HepG2 (cell line): ENCODE results near the gene RHBDD2. TPM values are rescaled to one million over a fixed set of nuclear protein-coding genes. Genes with fewer than 3 reads are reported as not detected.
A peak's percentile ranks its signal among the peaks of the same experiment; 100 is the strongest.

Experiments
- ARHGAP35 ChIP-seq: sonication (generic); formaldehyde crosslinking; IDR thresholded peaks from 2 replicates; pipeline ENCODE4 v1.9.0; 2022; ENCODE audit warnings: mild to moderate bottlenecking, inconsistent platforms, moderate library complexity, missing genetic modification reagents, borderline replicate concordance
- ATF7-NPFF ChIP-seq: sonication (generic); formaldehyde crosslinking; IDR thresholded peaks from 2 replicates; pipeline ENCODE4 v1.8.1; 2023; ENCODE audit warnings: mild to moderate bottlenecking, low read depth, missing genetic modification reagents, moderate library complexity
- CCAR2 ChIP-seq: fragments of 200-400 bp; formaldehyde crosslinking; optimal IDR thresholded peaks from 2 replicates; pipeline ENCODE3; 2018; ENCODE audit warnings: low read depth, mild to moderate bottlenecking, low read length, moderate library complexity
- MAF1 ChIP-seq: sonication (generic); formaldehyde crosslinking; IDR thresholded peaks from 2 replicates; pipeline ENCODE4 v1.5.0; 2020; ENCODE audit warnings: missing genetic modification reagents, borderline replicate concordance
- NONO ChIP-seq, 2 experiments: fragments of 450-650 bp in 1 of 2; sonication (generic) in 1 of 2; formaldehyde crosslinking in 1 of 2; IDR thresholded peaks in 1 of 2; conservative IDR thresholded peaks in 1 of 2; 2 replicates each; pipeline versions ENCODE4 v1.6.1 to v1.8.0; 2017 to 2022; ENCODE audit warnings: mild to moderate bottlenecking in 1 of 2, missing genetic modification reagents in 1 of 2, moderate library complexity in 1 of 2
- POGZ ChIP-seq: sonication (generic); formaldehyde crosslinking; IDR thresholded peaks from 2 replicates; pipeline ENCODE4 v1.4.0; 2020; ENCODE audit warnings: mild to moderate bottlenecking, missing genetic modification reagents
- SNAPC4 ChIP-seq: sonication (generic); formaldehyde crosslinking; IDR thresholded peaks from 2 replicates; pipeline ENCODE4 v1.4.0; 2020; ENCODE audit warnings: mild to moderate bottlenecking, missing genetic modification reagents
- USF2 ChIP-seq, 2 experiments: sonication (generic) in 1 of 2; formaldehyde crosslinking in 1 of 2; IDR thresholded peaks; 2 replicates each; pipeline versions ENCODE4 v1.5.1 to v1.6.1; 2011 to 2020; ENCODE audit warnings: borderline replicate concordance in 1 of 2, low read depth in 1 of 2, low read length in 1 of 2, mild to moderate bottlenecking in 1 of 2, missing genetic modification reagents in 1 of 2, moderate library complexity in 1 of 2
- ZFP36 ChIP-seq: fragments of 150-350 bp; IDR thresholded peaks from 2 replicates; pipeline ENCODE4 v1.6.1; 2018; ENCODE audit warnings: borderline replicate concordance, low read length, low read depth; ENCODE audit not compliant: partially characterized antibody
- ZFYVE20 ChIP-seq: sonication (generic); formaldehyde crosslinking; IDR thresholded peaks from 2 replicates; pipeline ENCODE4 v1.8.0; 2023; ENCODE audit warnings: low read depth, mild to moderate bottlenecking, moderate library complexity, missing genetic modification reagents, borderline replicate concordance
- ZNF33A ChIP-seq: sonication (generic); formaldehyde crosslinking; IDR thresholded peaks from 2 replicates; pipeline ENCODE4 v1.5.1; 2020; ENCODE audit warnings: missing genetic modification reagents, mild to moderate bottlenecking, moderate library complexity, borderline replicate concordance
- ZNF746 ChIP-seq: sonication (generic); formaldehyde crosslinking; IDR thresholded peaks from 2 replicates; pipeline ENCODE4 v1.8.0; 2022; ENCODE audit warnings: mild to moderate bottlenecking, missing genetic modification reagents
- ZNF775 ChIP-seq: sonication (generic); formaldehyde crosslinking; IDR thresholded peaks from 2 replicates; pipeline ENCODE4 v1.4.0; 2020; ENCODE audit warnings: missing genetic modification reagents, mild to moderate bottlenecking, moderate library complexity, borderline replicate concordance
- polyA plus RNA-seq, 8 experiments: library from polyadenylated mRNA; depleted of rRNA in 3 of 8; stranded (reverse) in 7 of 8; unstranded in 1 of 8; fragments of >200 nt; fragmentation: Illumina TruSeq in 4 of 8; extraction: Trizol in 4 of 8; gene quantifications; 2 replicates each; pipeline versions ENCODE4 v1.2.1 to v1.2.3, GENCODE V29; 2011 to 2016; ENCODE audit warnings: low read depth in 4 of 8, missing spikeins in 1 of 8, mixed read lengths in 1 of 8; ENCODE audit not compliant: insufficient read depth in 1 of 8
- total RNA-seq, 5 experiments: library from RNA; depleted of rRNA; stranded (reverse); fragments of >200 nt; fragmentation: Illumina TruSeq; extraction: Trizol; gene quantifications; 2 replicates each; pipeline ENCODE4 v1.2.3, GENCODE V29; 2016; ENCODE audit warnings: low read depth in 1 of 5
- TF ChIP-seq, protein P1 (sequence below): IDR thresholded peaks from 2 replicates; pipeline ENCODE4 v1.4.0; 2020; ENCODE audit warnings: mild to moderate bottlenecking, missing genetic modification reagents

Gene RHBDD2
- total and polyA plus RNA-seq, 2 of the 13 experiments (the other 11 are each of a cell fraction or from before 2014, with no cell fraction given), result 23.1 to 26.4 TPM

- TF ChIP-seq, protein P1, sequence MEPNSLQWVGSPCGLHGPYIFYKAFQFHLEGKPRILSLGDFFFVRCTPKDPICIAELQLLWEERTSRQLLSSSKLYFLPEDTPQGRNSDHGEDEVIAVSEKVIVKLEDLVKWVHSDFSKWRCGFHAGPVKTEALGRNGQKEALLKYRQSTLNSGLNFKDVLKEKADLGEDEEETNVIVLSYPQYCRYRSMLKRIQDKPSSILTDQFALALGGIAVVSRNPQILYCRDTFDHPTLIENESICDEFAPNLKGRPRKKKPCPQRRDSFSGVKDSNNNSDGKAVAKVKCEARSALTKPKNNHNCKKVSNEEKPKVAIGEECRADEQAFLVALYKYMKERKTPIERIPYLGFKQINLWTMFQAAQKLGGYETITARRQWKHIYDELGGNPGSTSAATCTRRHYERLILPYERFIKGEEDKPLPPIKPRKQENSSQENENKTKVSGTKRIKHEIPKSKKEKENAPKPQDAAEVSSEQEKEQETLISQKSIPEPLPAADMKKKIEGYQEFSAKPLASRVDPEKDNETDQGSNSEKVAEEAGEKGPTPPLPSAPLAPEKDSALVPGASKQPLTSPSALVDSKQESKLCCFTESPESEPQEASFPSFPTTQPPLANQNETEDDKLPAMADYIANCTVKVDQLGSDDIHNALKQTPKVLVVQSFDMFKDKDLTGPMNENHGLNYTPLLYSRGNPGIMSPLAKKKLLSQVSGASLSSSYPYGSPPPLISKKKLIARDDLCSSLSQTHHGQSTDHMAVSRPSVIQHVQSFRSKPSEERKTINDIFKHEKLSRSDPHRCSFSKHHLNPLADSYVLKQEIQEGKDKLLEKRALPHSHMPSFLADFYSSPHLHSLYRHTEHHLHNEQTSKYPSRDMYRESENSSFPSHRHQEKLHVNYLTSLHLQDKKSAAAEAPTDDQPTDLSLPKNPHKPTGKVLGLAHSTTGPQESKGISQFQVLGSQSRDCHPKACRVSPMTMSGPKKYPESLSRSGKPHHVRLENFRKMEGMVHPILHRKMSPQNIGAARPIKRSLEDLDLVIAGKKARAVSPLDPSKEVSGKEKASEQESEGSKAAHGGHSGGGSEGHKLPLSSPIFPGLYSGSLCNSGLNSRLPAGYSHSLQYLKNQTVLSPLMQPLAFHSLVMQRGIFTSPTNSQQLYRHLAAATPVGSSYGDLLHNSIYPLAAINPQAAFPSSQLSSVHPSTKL (CRISPR knock-in tag), result peak; percentile 61; the same call in 1 of the 2 replicates
- TF ChIP-seq MAF1 (CRISPR knock-in tag) (peak; percentile 28; the same call in 1 of the 2 replicates), NONO (IDR thresholded peaks at IDR 0.05) (0 out of 2 replicates have a peak, but pooled peaks have one; percentile 28), NONO (CRISPR knock-in tag; conservative IDR thresholded peaks at IDR 0.05) (peak; percentile 73; the same call in 1 of the 2 replicates), USF2 (IDR thresholded peaks at IDR 0.05; ENCODE audit: low read depth, low read length) (no peak), USF2 (CRISPR knock-in tag; IDR thresholded peaks at IDR 0.05; ENCODE audit: borderline replicate concordance) (no peak), ZNF33A (CRISPR knock-in tag) (no peak), ATF7-NPFF (0 out of 2 replicates have a peak, but pooled peaks have one; percentile 80), ZFYVE20 (no peak), CCAR2 (no peak), ZNF775 (no peak), SNAPC4 (CRISPR knock-in tag) (peak; percentile 81; the same call in 1 of the 2 replicates), POGZ (CRISPR knock-in tag) (peak; percentile 88; the same call in 1 of the 2 replicates), ZNF746 (no peak; the same call in 1 of the 2 replicates), ZFP36 (no peak), ARHGAP35 (CRISPR knock-in tag) (peak; percentile 63; the same call in 1 of the 2 replicates)
Observed at GRCh38 chr7:75914655-75915415, 36.0 kb downstream of the RHBDD2 start, which contains the start of gene POR (continued).
